ENCODE measurements around the gene TRIM27.
A peak's percentile ranks its signal among the peaks of the same experiment; 100 is the strongest.
"Not testable (repeated sequence)": the region's sequence is repeated elsewhere in the genome, so short reads cannot be mapped to it uniquely, and the experiment has no call there.

TRIM27 gene

DNA sequence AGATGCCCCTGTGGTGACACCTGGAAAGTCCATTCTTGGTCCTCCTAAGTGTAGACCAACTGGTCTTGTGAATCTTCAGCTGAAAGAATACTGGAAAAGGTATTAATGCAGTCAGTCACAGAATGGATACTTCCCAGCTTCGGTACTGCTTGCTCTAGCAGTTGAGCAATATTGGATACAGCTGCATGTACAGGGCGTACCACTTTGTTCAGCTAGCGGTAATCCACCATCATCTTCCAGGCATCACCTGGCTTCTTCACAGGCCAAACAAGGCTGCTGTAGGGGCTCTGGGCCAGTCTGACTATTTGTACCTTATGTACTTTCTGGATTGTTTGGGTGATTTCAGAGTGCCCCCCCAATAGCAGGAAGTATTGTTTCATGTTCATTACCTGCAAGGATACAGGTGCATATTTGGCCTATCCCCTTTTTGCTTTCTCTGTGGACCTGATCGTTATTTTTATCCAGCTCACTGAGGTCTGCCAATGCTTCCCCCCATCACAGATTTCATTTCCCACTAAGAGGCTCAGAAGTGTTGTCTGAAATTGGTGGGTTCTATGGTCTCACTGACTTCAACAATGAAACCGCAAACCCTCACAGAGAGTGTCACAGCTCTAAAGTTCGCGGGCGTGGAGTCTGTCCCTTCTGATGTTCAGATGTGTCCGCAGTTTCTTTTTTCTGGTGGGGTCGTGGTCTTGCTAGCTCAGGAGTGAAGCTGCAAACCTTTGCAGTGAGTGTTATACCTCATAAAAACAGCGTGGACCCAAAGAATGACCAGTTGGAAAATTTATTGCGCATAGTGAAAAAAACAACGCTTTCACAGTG lies 52.2 kb downstream of the TRIM27 start:
- Histone ChIP-seq H3K27ac (no peak overlapping the region), H3K4me3 (no peak overlapping the region)

DNA sequence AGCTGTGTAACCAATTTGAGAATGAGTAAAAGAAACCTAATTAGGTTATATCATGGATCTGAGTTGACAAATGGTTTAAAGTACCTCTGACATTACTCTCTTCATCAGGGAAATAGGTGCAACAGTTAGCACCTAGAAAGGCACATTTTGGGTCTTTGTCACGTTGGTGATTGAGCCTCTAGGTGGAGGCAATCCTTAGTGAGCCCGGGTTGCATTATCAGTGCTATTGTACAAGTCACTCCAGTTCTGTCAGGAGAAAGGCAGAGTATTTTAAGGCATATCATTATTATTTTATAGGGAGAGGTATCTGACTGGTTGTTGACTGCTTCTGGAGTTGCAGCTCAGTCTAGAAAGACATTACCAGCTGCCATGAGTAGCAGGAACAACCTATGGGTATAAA lies 54.9 kb downstream of the TRIM27 start:
- H3K27ac ChIP-seq: no peak overlapping the region
- no peak overlapping the region for H3K4me3 ChIP-seq

DNA sequence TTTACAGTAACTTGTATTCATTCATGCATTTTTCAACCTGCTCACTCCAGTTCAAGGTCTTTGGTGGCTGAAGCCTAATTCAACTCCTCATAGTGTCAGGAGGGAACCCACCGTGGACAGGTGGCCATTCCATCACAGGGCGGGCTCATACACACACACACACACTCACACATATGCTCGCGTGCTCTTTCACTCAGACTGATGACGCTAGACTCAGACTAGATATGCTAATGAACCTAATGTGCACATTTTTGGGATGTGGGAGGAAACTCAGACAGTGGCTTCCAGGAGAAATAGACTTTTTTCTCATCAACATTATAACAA lies 56.7 kb downstream of the TRIM27 start:
- H3K27ac ChIP-seq: peak overlapping the region in 20 of 21 experiments; percentile 61 to 93 (median 88)

DNA sequence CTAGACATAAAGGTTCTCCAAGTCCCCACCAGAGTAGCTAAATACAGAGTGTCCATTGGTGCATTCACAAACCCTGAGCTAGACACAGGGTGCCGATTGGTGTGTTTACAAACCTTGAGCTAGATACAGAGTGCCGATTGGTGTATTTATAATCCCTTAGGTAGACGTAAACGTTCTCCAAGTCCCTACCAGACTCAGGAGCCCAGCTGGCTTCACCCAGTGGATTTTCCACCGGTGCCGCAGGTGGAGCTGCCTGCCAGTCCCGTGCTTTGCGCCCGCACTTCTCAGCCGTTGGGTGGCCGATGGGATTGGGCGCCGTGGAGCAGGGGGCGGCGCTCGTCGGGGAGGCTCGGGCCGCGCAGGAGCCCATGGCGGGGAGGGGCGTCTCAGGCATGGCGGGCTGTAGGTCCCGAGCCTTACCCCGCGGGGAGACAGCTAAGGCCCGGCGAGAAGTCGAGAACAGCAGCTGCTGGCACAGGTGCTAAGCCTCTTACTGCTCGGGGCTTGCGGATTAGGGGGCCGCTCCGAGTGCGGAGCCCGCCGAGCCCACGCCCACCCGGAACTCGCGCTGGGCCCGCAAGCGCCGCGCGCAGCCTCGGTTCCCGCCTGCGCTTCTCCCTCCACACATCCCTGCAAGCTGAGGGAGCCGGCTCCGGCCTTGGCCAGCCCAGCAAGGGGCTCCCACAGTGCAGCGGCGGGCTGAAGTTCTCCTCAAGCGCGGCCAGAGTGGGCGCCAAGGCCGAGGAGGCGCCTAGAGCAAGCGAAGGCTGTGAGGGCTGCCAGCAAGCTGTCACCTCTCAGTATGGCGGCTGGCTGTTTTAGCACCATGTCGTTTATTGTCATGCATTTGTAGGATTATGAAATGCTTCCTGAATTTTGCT lies 57.3 kb downstream of the TRIM27 start:
- peak overlapping the region; percentile 47 to 70 (median 62) for H3K4me3 ChIP-seq
- H3K27ac ChIP-seq: peak overlapping the region; percentile 8 to 93 (median 88)

More for the DNA sequence above, 56.7 kb downstream of the TRIM27 start:
- peak overlapping the region; percentile 47 to 70 (median 62) for H3K4me3 ChIP-seq

DNA sequence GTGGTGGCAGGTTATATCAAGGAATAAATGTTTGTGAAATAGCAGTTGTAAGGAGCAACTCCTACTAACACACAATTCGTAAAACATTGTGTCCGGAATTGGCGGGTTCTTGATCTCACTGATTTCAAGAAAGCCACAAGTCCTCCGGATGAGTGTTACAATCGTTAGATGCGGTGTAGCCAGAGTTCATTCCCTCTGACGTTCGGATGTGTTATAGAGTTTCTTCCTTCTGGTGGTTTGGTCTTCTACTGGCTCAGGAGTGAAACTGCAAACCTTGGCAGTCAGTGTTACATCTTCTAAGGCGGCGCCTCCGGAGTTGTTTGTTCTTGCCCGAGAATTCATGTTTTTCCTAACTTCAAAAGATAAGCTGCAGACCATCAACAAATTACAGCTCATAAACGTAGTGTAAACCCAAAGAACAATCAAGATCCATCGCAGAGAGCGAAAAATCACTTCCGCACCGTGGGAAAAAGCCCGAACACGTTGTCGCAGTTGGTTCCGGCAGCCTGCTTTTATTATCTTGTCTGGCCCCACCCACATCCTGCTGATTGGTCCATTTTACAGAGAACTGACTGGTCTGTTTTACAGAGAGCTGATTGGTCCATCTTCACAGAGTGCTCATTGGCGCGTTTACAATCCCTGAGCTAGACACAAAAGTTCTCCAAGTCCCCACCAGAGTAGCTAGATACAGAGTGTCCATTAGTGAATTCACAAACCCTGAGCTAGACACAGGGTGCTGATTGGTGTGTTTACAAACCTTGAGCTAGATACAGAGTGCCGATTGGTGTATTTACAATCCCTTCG lies 58.2 kb downstream of the TRIM27 start:
- Histone ChIP-seq H3K27ac (peak overlapping the region in 3 of 21 experiments; percentile 88 to 90 (median 90)), H3K4me3 (peak overlapping the region in 3 of 7 experiments; percentile 54 to 68 (median 62))

DNA sequence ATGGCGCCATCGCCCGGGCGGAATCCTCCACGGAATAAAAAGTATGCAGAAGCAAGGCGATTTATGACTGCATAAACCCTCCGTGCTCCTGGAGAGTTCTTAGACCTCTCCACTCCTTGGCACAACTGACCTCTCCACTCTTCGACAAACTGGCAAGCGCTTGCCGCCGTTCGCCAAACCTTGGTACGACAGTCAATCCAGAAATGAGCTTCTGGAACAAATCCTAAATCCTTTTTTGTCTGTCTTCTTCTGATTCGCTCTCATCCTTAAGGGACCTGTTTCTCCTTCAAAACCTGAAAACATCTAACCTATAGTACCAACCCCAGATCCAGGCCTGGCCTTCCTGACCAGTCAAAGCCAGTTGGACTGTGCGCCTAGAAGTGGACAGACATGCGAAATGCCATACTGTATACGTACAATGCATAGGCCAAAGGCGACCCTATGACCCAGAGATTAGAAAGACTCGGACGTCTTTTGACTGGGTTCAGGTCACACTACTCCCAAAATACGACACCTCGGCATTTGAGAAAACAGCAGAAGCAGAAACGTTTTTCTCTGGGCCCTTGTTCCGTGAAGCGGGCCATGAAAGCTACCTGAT lies 59.4 kb downstream of the TRIM27 start:
- Histone ChIP-seq H3K27ac (peak overlapping the region in 3 of 21 experiments; percentile 42 to 52 (median 45)), H3K4me3 (peak overlapping the region; percentile 51 to 74 (median 61))

DNA sequence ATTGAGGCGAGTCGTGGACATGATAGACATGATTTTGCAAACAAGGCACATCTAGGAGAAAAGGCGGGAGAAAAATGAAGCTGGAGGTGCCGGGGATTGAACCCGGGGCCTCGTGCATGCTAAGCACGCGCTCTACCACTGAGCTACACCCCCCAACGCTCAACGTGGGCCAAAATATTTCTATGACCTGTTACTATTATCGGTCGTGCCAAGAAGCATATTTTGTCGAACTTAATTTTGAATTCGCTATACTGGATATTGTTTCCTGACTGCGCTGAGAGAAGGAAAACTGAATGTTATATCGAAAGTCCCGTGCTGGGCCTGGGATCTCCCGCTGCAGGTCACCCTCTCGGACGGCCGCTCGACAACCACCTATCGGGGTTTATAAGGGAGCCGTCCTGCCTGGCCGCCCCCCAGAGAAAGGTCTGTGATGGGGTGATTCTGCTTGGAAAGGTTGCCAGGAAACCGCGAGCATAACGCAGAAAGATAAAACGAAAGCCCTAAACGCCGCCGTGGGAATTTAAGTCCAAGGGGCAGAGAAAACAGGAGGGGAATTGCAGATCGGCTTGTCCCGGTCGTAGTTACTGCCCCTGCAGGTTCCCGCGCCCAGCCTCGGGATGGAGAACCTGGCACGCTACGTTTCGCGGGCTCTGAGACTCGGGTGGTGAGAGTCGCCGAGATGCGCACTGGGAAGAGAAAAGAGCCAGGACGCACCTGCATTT lies 60.0 kb downstream of the TRIM27 start:
- Histone ChIP-seq H3K27ac (peak overlapping the region in 4 of 21 experiments; percentile 14 to 52 (median 44)), H3K4me3 (peak overlapping the region; percentile 51 to 74 (median 61))

DNA sequence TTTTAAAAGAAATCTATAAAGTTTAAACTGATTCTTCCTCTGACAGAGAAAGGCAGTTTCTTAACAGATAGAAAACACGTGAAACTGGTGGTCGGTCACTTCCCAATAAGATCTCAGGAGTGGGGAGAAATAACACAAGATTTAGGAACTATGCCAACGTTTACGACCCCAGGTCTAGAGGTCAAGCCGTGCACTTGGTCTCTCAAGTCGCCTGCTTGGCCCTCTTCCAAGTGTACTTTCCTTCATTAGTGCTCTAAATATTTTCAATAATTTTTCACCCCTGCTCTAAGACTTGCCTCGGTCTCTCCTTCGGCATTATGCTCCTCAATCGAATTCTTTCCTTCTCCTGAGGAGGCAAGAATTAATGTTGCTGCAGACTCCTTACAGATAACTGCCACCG lies 61.7 kb downstream of the TRIM27 start:
- Histone ChIP-seq H3K27ac (no peak overlapping the region), H3K4me3 (no peak overlapping the region)

DNA sequence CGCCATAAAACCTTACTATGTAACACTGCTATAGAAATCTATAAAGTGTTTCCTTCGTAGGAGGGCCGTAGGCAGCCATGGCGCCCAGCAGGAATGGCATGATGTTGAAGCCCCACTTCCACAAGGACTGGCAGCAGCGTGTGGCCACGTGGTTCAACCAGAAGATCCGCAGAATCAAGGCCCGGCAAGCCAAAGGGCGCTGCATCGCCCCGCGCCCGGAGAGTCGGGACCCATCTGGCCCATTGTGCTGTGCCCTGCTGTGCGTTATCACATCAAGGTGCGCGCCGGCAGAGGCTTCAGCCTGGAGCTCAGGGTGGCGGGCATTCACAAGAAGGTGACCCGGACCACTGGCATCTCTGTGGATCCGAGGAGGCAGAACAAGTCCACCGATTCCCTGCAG lies 62.4 kb downstream of the TRIM27 start:
- H3K27ac ChIP-seq: no peak overlapping the region
- no peak overlapping the region for H3K4me3 ChIP-seq

DNA sequence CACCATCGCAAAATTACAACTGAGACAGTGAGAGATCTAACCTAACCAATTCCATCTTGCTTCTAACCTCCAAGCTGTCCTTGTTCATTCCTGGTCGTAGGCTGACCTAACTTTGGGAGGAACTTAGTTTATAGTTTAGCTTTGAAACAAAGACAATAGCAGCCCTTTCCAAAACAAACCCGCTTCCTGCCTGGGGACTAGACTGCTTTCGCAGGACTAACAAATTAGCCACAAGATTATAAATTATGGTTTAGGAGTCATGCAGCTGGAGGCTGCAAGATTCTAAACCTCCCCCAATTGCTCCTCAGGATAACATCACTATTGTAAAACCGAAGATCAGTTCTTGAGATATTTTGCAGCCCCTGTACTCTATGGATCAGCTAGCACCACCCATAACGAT lies 63.2 kb downstream of the TRIM27 start:
- H3K4me3 ChIP-seq: no peak overlapping the region
- H3K27ac ChIP-seq: no peak overlapping the region

DNA sequence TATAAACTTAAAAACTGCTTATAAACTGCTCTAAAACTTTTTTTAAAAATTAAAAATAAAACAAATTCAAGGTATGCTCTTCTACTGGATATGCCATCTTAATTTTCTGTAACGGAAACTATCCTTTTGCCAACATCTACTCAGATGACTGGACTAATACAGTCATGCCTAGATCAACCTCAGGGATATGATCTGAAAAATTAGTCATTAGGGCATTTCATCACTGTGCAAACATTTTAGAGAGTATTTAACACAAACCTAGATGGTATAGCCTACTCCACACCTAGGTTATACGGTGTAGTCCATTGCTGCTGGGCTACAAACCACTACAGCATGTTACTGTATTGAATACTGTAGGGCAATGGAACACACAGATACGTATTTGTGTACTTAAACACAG lies 64.8 kb downstream of the TRIM27 start:
- Histone ChIP-seq H3K27ac (no peak overlapping the region), H3K4me3 (no peak overlapping the region)

DNA sequence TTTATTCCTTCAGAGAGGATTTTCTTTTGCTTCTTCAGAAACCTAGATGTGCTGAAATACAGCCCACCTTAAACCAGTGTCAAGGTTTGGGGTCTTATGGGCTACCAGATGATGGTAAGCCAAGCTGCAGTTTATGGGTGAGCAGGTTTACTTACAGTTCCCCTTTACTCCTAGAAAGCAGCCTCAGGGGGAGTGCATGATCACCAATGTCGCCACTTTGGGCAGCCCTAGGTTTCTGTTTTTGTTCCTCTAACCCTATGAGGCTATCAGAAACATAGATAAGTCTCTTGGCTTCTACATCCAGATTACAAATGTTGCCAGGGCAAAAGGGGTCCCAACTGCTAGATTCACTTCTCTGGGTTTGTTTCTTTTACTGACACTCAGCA lies 67.2 kb downstream of the TRIM27 start:
- Histone ChIP-seq H3K27ac (no peak overlapping the region), H3K4me3 (no peak overlapping the region)

DNA sequence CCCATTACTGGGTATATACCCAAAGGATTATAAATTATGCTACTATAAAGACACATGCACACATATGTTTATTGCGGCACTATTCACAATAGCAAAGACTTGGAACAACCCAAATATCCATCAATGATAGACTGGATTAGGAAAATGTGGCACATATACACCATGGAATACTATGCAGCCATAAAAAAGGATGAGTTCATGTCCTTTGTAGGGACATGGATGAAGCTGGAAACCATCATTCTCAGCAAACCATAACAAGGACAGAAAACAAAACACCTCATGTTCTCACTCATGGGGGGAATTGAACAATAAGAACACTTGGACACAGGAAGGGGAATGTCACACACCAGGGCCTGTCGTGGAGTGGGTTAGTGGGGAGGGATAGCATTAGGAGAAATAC lies 69.4 kb downstream of the TRIM27 start:
- H3K27ac ChIP-seq, H3K4me3 ChIP-seq: not testable (repeated sequence)

All from skin epidermis (tissue), 12 donors.